ENCODE results near the gene SH3TC1.

GRCh38 chr4:8290701-8290970 lies 91.5 kb downstream of the SH3TC1 start:
- TF ChIP-seq POLR2A (IDR thresholded peaks at IDR 0.05) (no peak), POLR2AphosphoS5 (IDR thresholded peaks at IDR 0.05) (no peak), CTCF (IDR thresholded peaks at IDR 0.05 in 8 of 11, conservative IDR thresholded peaks at IDR 0.05 in 3 of 11) (no peak)
